GM23338 (cell line): ENCODE data around the gene SPECC1. TPM values are rescaled to one million over a fixed set of nuclear protein-coding genes. Genes with fewer than 3 reads are reported as not detected.

Experiments used
- ATAC-seq: fragments of 200-7000 bp; cut with Tn5 transposase; 3 replicates; pipeline ENCODE4 v1.9.1; 2020
- DNase-seq: peaks from one replicate; pipeline ENCODE4 v3.0.0-alpha.2; 2015; ENCODE audit warnings: low spot score
- H2AFZ ChIP-seq: fragments of 200-600 bp; sonication (generic); 2 replicates; pipeline ENCODE4 v1.8.0; 2016; ENCODE audit warnings: antibody characterized with exemption, mild to moderate bottlenecking, moderate library complexity
- H3F3A ChIP-seq: fragments of 200-600 bp; sonication (generic); replicated peaks from 2 replicates; pipeline ENCODE4 v1.8.0; 2017; ENCODE audit warnings: antibody characterized with exemption, mixed run types, low read depth
- H3K27ac ChIP-seq: fragments of 200-600 bp; sonication (generic); 2 replicates; pipeline ENCODE4 v1.6.1; 2016; ENCODE audit warnings: low read depth
- H3K27me3 ChIP-seq: fragments of 200-600 bp; sonication (generic); 2 replicates; pipeline ENCODE4 v1.8.0; 2016; ENCODE audit warnings: mild to moderate bottlenecking, mixed run types, moderate library complexity; ENCODE audit not compliant: insufficient read depth
- H3K36me3 ChIP-seq: fragments of 200-600 bp; sonication (generic); 2 replicates; pipeline ENCODE4 v1.8.0; 2016; ENCODE audit warnings: mild to moderate bottlenecking; ENCODE audit not compliant: insufficient read depth
- H3K4me1 ChIP-seq: fragments of 200-600 bp; sonication (generic); 2 replicates; pipeline ENCODE4 v1.8.0; 2016; ENCODE audit warnings: mild to moderate bottlenecking, moderate library complexity; ENCODE audit not compliant: insufficient read depth
- H3K4me2 ChIP-seq: fragments of 200-600 bp; sonication (generic); 2 replicates; pipeline ENCODE4 v1.7.1; 2017; ENCODE audit warnings: mixed run types
- H3K4me3 ChIP-seq: fragments of 200-600 bp; sonication (generic); 2 replicates; pipeline ENCODE4 v1.6.1; 2016; ENCODE audit warnings: mixed run types
- H3K79me2 ChIP-seq: fragments of 200-600 bp; sonication (generic); replicated peaks from 2 replicates; pipeline ENCODE4 v1.8.0; 2017; ENCODE audit warnings: mild to moderate bottlenecking; ENCODE audit not compliant: insufficient read depth
- H3K9me2 ChIP-seq: fragments of 200-600 bp; sonication (generic); 2 replicates; pipeline ENCODE4 v1.8.0; 2017; ENCODE audit not compliant: insufficient read depth
- H4K20me1 ChIP-seq: fragments of 200-600 bp; sonication (generic); replicated peaks from 2 replicates; pipeline ENCODE4 v1.8.0; 2017; ENCODE audit warnings: mild to moderate bottlenecking; ENCODE audit not compliant: insufficient read depth
- H3K27ac Mint-ChIP-seq: 2 replicates; pipeline ENCODE4 v1.8.0; 2020; ENCODE audit warnings: inconsistent platforms, mild to moderate bottlenecking, moderate library complexity, mixed read lengths
- H3K27me3 Mint-ChIP-seq: 3 replicates; pipeline ENCODE4 v1.8.0; 2022; ENCODE audit warnings: low read depth, mild to moderate bottlenecking, moderate library complexity, mixed read lengths, inconsistent platforms; ENCODE audit not compliant: insufficient read depth, poor library complexity
- H3K36me3 Mint-ChIP-seq: 3 replicates; pipeline ENCODE4 v1.8.0; 2021; ENCODE audit warnings: low read depth, mild to moderate bottlenecking, inconsistent platforms, moderate library complexity, mixed read lengths
- H3K4me1 Mint-ChIP-seq: 3 replicates; pipeline ENCODE4 v1.8.0; 2020; ENCODE audit warnings: mild to moderate bottlenecking, inconsistent platforms, mixed read lengths
- H3K4me3 Mint-ChIP-seq: 3 replicates; pipeline ENCODE4 v1.8.0; 2021; ENCODE audit warnings: moderate library complexity, mild to moderate bottlenecking, inconsistent platforms, mixed read lengths
- H3K9me3 Mint-ChIP-seq: 3 replicates; pipeline ENCODE4 v1.8.0; 2020; ENCODE audit warnings: moderate library complexity, mild to moderate bottlenecking, inconsistent platforms, mixed read lengths
- CREB1 ChIP-seq: fragments of 250-450 bp; sonication (Bioruptor Pico); IDR thresholded peaks from 2 replicates; pipeline ENCODE4 v1.5.0; 2020; ENCODE audit warnings: low read depth, mild to moderate bottlenecking, moderate library complexity
- CTCF ChIP-seq, 2 experiments: fragments of 200-600 bp in 1 of 2; sonication (generic) in 1 of 2; conservative IDR thresholded peaks; 2 replicates each; pipeline versions ENCODE4 v1.5.1 to v1.6.1; 2016 to 2017; ENCODE audit warnings: antibody characterized with exemption in 2 of 2, low read depth in 2 of 2, mild to moderate bottlenecking in 2 of 2, moderate library complexity in 1 of 2
- EZH2 ChIP-seq: fragments of 200-600 bp; sonication (generic); IDR thresholded peaks from one replicate; pipeline ENCODE4 v1.8.0; 2017; ENCODE audit warnings: antibody characterized with exemption, mild to moderate bottlenecking, low read depth; ENCODE audit not compliant: unreplicated experiment
- EZH2phosphoT487 ChIP-seq: fragments of 200-600 bp; sonication (generic); IDR thresholded peaks from one replicate; pipeline ENCODE4 v1.8.1; 2018; ENCODE audit warnings: antibody characterized with exemption; ENCODE audit not compliant: unreplicated experiment
- JUNB ChIP-seq: IDR thresholded peaks from one replicate; pipeline ENCODE4 v1.6.1; 2016; ENCODE audit warnings: antibody characterized with exemption; ENCODE audit not compliant: unreplicated experiment
- NANOG ChIP-seq: IDR thresholded peaks from 2 replicates; pipeline ENCODE4 v1.6.1; 2016; ENCODE audit warnings: antibody characterized with exemption, borderline replicate concordance
- POLR2AphosphoS5 ChIP-seq: IDR thresholded peaks from 2 replicates; pipeline ENCODE4 v1.6.1; 2016; ENCODE audit warnings: antibody characterized with exemption, low read depth
- REST ChIP-seq: IDR thresholded peaks from one replicate; pipeline ENCODE4 v1.6.1; 2018; ENCODE audit warnings: antibody characterized with exemption; ENCODE audit not compliant: unreplicated experiment
- STAT1 ChIP-seq: IDR thresholded peaks from one replicate; pipeline ENCODE4 v1.6.1; 2016; ENCODE audit warnings: antibody characterized with exemption; ENCODE audit not compliant: unreplicated experiment
- ZNF114 ChIP-seq: fragments of 250-450 bp; sonication (Bioruptor Pico); IDR thresholded peaks from 2 replicates; pipeline ENCODE4 v1.5.0; 2020; ENCODE audit warnings: mild to moderate bottlenecking, moderate library complexity
- ZNF331 ChIP-seq: fragments of 250-450 bp; sonication (Bioruptor Pico); IDR thresholded peaks from 2 replicates; pipeline ENCODE4 v1.5.0; 2020; ENCODE audit warnings: low read depth, mild to moderate bottlenecking, moderate library complexity
- ZNF462 ChIP-seq: fragments of 250-450 bp; sonication (Bioruptor Pico); IDR thresholded peaks from 2 replicates; pipeline ENCODE4 v1.5.0; 2020; ENCODE audit warnings: mild to moderate bottlenecking, moderate library complexity
- polyA plus RNA-seq: library from polyadenylated mRNA; unstranded; fragments of >200 nt; fragmentation: Nextera tagmentation; extraction: Ambion mirVana; gene quantifications from 2 replicates; pipeline ENCODE4 v1.2.1, GENCODE V29; 2016
- total RNA-seq: library from RNA; depleted of rRNA; stranded (reverse); fragments of >200 nt; shearing (Covaris generic); gene quantifications from 2 replicates; pipeline ENCODE4 v1.2.3, GENCODE V29; 2014
- TF ChIP-seq, protein P1 (sequence below): IDR thresholded peaks from 2 replicates; pipeline ENCODE4 v1.6.1; 2016; ENCODE audit warnings: antibody characterized with exemption

SPECC1 gene
- total and polyA plus RNA-seq, 2 experiments from 2014 or later, result 42.6 to 101 TPM

DNA sequence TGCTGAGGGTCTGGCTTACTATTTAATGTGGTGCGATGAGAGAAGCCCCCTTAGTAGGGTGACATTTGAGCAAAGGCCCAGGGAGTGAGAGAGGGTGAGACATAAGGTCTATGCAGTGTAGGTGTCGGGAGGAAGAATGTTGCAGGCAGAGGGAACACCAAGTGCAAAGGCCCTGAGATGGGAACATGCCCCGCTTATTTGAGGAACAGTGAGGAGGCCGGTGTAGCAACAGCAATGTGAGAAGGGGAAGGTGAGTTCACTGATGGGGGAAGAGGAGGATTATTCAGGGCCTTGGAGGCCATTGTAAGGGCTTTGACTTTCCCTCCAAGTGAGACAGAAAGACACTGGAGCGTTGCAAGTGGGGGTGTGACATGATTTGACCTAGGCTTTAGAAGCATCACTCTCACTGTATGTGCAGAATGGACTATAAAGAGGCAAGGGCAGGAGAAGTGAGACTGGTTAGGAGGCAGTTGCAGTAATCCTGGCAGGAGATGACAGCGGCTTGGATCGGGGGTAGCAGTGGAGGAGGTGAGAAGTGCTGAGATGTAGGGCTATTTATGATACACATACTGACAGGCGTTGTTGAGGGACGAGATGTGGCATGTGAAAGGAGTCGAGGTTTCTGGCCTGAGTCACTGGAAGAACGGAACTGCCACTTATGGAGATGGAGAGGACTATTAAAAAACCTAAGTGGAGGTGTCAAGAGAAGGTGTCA, 145.3 kb downstream of the SPECC1 start:
- no peaks in the 10 kb centered on the region; the same call in 1 of the 2 replicates for H3K36me3 ChIP-seq
- peaks cover 30% of the 10 kb centered on the region for H3K79me2 ChIP-seq
- Mint-ChIP-seq H3K4me3 (no peak overlapping the region), H3K4me1 (peaks cover 15% of the 10 kb centered on the region), H3K9me3 (no peaks in the 10 kb centered on the region; the same call in 2 of the 3 replicates), H3K36me3 (peaks cover 8% of the 10 kb centered on the region), H3K27me3 (peaks cover 5% of the 10 kb centered on the region), H3K27ac (no peak overlapping the region)
- peaks cover 7% of the 10 kb centered on the region for H3F3A ChIP-seq
- H2AFZ ChIP-seq, result no peak overlapping the region; the same call in 1 of the 2 replicates
- H3K27ac ChIP-seq, result no peak overlapping the region
- H3K4me3 ChIP-seq, result peak overlapping the region; percentile 99; the same call in 1 of the 2 replicates
- peaks cover 34% of the 10 kb centered on the region for H3K4me1 ChIP-seq
- H3K9me2 ChIP-seq, result no peaks in the 10 kb centered on the region
- TF ChIP-seq EZH2, result no peak
- no peak for TF ChIP-seq NANOG
- no peak for TF ChIP-seq CTCF (conservative IDR thresholded peaks at IDR 0.05; ENCODE audit: low read depth in 2 of 2)
- no peak for TF ChIP-seq ZNF462 (CRISPR knock-in tag)
- TF ChIP-seq ZNF331 (CRISPR knock-in tag), result no peak
- no peak for TF ChIP-seq STAT1
- no peak for TF ChIP-seq ZNF114 (CRISPR knock-in tag)
- no peak for TF ChIP-seq CREB1 (CRISPR knock-in tag)
- TF ChIP-seq EZH2phosphoT487, result no peak
- no peak for TF ChIP-seq REST
- TF ChIP-seq POLR2AphosphoS5, result no peak
- TF ChIP-seq, protein P1, sequence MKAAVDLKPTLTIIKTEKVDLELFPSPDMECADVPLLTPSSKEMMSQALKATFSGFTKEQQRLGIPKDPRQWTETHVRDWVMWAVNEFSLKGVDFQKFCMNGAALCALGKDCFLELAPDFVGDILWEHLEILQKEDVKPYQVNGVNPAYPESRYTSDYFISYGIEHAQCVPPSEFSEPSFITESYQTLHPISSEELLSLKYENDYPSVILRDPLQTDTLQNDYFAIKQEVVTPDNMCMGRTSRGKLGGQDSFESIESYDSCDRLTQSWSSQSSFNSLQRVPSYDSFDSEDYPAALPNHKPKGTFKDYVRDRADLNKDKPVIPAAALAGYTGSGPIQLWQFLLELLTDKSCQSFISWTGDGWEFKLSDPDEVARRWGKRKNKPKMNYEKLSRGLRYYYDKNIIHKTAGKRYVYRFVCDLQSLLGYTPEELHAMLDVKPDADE, result no peak
- TF ChIP-seq JUNB, result no peak
- no peak for DNase-seq
- H4K20me1 ChIP-seq, result peaks cover 27% of the 10 kb centered on the region
- ATAC-seq, result no peak
- peak overlapping the region; percentile 80; the same call in 1 of the 2 replicates for H3K4me2 ChIP-seq
- H3K27me3 ChIP-seq, result peaks cover 5% of the 10 kb centered on the region; the same call in 1 of the 2 replicates
